AG10803 (cell line): ENCODE measurements around the gene FCGR3B.
"Not testable (repeated sequence)": the region's sequence is repeated elsewhere in the genome, so short reads cannot be mapped to it uniquely, and the experiment has no call there.

Source experiments
- DNase-seq: peaks from one replicate; pipeline ENCODE4 v3.0.0; 2010; ENCODE audit warnings: low read depth
- H3K4me3 ChIP-seq: 2 replicates; pipeline ENCODE4 v1.5.1; 2011; ENCODE audit warnings: mild to moderate bottlenecking, low read length, control low read depth

Gene FCGR3B

DNA sequence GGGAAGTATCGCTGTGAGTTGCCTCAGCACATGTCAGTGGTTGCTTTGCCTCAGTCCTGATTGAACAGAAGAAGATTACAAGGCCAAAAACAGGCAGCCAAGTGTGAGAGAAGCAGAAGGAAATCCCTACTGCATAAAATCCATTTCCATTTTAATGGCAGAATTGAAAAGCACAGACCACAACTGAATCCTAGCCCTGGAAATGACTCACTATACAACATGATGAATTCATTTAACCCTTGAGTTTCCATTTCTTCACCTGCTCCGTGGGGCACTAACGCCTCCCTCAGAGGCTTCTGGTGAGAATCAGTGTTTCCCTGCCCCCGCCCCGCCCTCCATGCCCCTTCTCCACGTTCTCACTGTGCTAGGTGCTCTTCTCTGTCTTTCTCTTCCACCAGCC, 41.1 kb downstream of the FCGR3B start:
- not testable (repeated sequence) for H3K4me3 ChIP-seq, DNase-seq

DNA sequence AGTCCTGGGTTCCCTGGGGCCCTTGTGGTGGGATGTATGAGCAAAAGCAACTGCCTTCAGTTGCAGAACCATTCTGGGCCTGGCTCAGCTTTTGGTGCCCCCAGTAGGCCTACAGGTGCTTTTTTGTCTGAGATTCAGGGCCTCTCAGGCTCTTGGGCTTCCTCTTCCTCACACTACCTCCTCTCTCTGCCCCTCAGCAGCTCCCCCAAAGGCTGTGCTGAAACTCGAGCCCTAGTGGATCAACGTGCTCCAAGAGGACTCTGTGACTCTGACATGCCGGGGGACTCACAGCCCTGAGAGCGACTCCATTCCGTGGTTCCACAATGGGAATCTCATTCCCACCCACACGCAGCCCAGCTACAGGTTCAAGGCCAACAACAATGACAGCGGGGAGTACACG, 41.6 kb downstream of the FCGR3B start:
- not testable (repeated sequence) for H3K4me3 ChIP-seq, DNase-seq

DNA sequence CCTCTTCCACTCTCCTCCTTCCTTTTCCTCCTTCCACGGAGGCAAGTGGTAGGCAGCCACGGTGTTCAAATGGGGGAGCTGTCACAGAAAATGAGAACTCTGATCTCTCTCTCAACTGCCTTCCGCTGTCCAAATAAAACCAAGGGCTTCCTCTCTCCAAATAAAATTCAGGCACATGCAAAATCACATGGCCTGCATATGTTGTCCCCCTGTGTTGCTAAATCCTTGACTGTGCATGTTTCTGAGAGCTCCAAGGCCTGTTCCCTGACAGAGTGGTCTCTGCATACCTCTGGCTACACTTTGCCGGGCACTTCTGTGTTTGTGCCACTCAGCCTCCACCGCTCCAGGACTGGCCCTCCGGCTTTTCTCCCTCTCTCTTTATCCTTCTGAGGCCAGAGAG, 42.4 kb downstream of the FCGR3B start:
- not testable (repeated sequence) for H3K4me3 ChIP-seq, DNase-seq

DNA sequence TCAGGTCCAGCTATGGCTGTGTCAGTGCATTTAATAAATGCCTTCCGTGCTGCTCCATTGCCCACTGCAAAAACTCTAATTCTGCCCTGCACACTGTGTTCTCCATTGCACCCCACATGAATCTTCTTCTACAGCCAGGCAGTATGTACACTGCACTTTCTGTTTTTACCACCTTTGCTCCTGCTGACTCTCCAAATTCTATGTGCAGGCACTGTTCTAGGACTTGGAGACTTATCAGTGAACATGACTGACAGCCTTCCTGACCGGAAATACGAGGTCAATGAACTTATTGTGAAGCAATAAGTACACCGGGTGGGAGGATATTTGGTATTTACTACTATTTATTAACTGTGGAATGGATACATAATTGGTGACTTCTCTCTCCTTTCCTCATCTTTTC, 48.1 kb downstream of the FCGR3B start:
- DNase-seq, H3K4me3 ChIP-seq: not testable (repeated sequence)

DNA sequence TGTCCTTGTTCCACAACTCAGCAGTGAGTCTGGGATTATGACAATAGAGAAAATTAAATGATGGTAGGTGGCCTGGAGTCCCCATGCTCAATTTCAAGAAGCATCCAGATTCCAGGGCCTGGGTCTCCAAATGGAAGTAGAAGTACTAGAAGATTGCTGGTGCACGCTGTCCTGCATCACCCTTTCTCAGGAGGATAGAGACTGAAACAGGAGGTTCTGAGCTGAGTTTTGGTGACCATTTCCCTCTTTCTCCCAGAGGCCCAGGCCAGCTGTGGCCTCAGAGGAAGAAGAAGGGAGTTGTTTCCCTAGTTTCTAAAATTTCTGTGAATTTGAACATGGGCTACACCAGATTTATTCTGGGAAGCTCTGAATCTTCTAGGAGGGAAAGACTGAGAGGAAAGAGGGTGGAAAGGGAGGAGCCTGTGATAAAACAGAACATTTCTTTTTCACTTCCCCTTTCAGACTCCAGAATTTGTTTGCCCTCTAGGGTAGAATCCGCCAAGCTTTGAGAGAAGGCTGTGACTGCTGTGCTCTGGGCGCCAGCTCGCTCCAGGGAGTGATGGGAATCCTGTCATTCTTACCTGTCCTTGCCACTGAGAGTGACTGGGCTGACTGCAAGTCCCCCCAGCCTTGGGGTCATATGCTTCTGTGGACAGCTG, 50.0 kb downstream of the FCGR3B start:
- not testable (repeated sequence) for H3K4me3 ChIP-seq, DNase-seq

DNA sequence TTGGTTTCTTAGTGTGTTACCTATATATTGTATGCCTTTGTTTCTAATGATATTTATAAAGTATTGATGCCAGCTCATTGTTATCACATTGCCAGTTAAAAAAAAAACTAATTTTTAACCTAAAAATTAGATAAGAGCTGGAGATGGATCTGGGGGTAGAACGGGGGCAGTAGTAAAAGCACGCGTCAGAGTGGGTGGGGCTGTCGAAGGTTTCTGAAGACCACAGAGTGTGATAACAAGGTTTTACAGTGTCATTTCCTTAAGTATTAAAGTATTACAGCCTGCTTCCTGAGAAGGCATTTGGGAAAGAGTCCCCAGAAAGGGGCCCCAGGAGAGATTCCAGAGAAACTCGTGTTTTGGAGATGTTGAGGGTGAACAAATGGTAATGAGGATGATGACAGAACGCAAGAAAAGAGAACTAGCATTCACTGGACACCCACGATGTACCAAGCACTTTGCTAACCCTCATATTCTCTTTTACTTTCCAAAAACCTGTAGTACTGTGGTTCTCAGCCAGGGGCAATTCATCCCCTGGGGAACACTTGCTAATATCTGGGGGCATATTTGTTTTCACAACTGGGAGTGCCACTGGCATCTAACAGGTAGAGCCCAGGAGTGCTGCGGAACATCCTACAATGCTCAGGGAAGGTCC, 51.0 kb downstream of the FCGR3B start:
- H3K4me3 ChIP-seq, DNase-seq: not testable (repeated sequence)

DNA sequence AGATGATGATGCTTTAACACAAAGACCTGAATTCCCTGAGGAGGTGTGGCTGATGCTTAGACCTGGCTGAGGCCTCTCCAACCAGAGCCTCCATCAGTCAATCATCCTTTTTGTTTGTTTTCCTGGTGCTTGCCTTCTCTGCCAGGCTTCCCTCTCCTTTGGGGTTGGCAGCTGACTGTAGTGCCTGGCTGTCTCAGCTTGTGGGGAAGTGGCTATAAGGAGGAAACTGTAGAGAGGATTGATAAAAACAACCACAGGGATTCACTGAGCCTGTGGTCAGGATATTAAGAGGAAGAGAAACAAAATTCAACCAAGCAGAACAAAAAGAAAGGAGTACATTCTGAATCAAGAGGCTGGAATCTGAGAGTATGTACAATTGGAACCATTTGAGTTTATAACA, 54.3 kb downstream of the FCGR3B start:
- DNase-seq, H3K4me3 ChIP-seq: not testable (repeated sequence)
